Mesothelial cell of epicardium (in vitro differentiated cells): ENCODE results near the gene C1QC. TPM values are rescaled to one million over a fixed set of nuclear protein-coding genes. Genes with fewer than 3 reads are reported as not detected.
"Not testable (repeated sequence)": the region's sequence is repeated elsewhere in the genome, so short reads cannot be mapped to it uniquely, and the experiment has no call there.

Experiments
- DNase-seq, 2 experiments: peaks; one replicate each; pipeline ENCODE4 v3.0.0; 2021; ENCODE audit warnings: low spot score in 2 of 2; ENCODE audit not compliant: unreplicated experiment in 2 of 2
- H3K27ac Mint-ChIP-seq: 2 replicates; pipeline ENCODE4 v1.8.0; 2021; ENCODE audit warnings: mixed read lengths
- H3K27me3 Mint-ChIP-seq: 2 replicates; pipeline ENCODE4 v1.8.0; 2021; ENCODE audit warnings: low read depth, mixed read lengths
- H3K36me3 Mint-ChIP-seq: 2 replicates; pipeline ENCODE4 v1.8.0; 2021; ENCODE audit warnings: mixed read lengths
- H3K4me1 Mint-ChIP-seq: 2 replicates; pipeline ENCODE4 v1.8.0; 2021; ENCODE audit warnings: mixed read lengths
- H3K4me3 Mint-ChIP-seq: 2 replicates; pipeline ENCODE4 v1.8.0; 2021; ENCODE audit warnings: mild to moderate bottlenecking, moderate library complexity, mixed read lengths
- H3K9me3 Mint-ChIP-seq: 2 replicates; pipeline ENCODE4 v1.8.0; 2021; ENCODE audit warnings: mixed read lengths
- CTCF ChIP-seq: fragments of 200-600 bp; sonication (generic); IDR thresholded peaks from one replicate; pipeline ENCODE4 v1.5.0; 2021; ENCODE audit warnings: antibody characterized with exemption; ENCODE audit not compliant: unreplicated experiment
- total RNA-seq: library from RNA; stranded (reverse); gene quantifications from 3 replicates; pipeline ENCODE4 v1.2.1, GENCODE V29; 2021

Gene C1QC
- total RNA-seq, 1 donor from 2014 or later, result not detected

- H3K27ac Mint-ChIP-seq, result peak overlapping the region; percentile 15
- no peak for TF ChIP-seq CTCF
- H3K4me1 Mint-ChIP-seq, result peaks cover 20% of the 10 kb centered on the region
- no peaks in the 10 kb centered on the region for H3K36me3 Mint-ChIP-seq
- no peaks in the 10 kb centered on the region for H3K9me3 Mint-ChIP-seq
- no peak overlapping the region for H3K4me3 Mint-ChIP-seq
- peaks cover 10% of the 10 kb centered on the region for H3K27me3 Mint-ChIP-seq
- peak; percentile 38 to 51 for DNase-seq
Observed at GRCh38 chr1:22670352-22670975, 27.0 kb downstream of the C1QC start.

- Mint-ChIP-seq H3K27me3 (peaks cover 10% of the 10 kb centered on the region), H3K36me3 (no peaks in the 10 kb centered on the region), H3K4me3 (no peak overlapping the region), H3K9me3 (no peaks in the 10 kb centered on the region), H3K27ac (no peak overlapping the region), H3K4me1 (peaks cover 23% of the 10 kb centered on the region)
- DNase-seq, result no peak
- TF ChIP-seq CTCF, result no peak
Observed at GRCh38 chr1:22671999-22672398, 28.6 kb downstream of the C1QC start.

GRCh38 chr1:22673486-22674409 is 30.3 kb downstream of the C1QC start:
- H3K9me3 Mint-ChIP-seq, result no peaks in the 10 kb centered on the region
- peaks cover 4% of the 10 kb centered on the region for H3K27me3 Mint-ChIP-seq
- TF ChIP-seq CTCF, result peak; percentile 69
- peaks cover 23% of the 10 kb centered on the region for H3K4me1 Mint-ChIP-seq
- H3K36me3 Mint-ChIP-seq, result no peaks in the 10 kb centered on the region
- H3K4me3 Mint-ChIP-seq, result no peak overlapping the region
- DNase-seq, result peak in 1 of 2 experiments; percentile 73
- H3K27ac Mint-ChIP-seq, result no peak overlapping the region

- Mint-ChIP-seq H3K36me3 (no peaks in the 10 kb centered on the region), H3K4me1 (peaks cover 23% of the 10 kb centered on the region), H3K9me3 (no peaks in the 10 kb centered on the region), H3K27me3 (peaks cover under 1% of the 10 kb centered on the region), H3K27ac (no peak overlapping the region), H3K4me3 (no peak overlapping the region)
- DNase-seq, result no peak
- no peak for TF ChIP-seq CTCF
Observed at GRCh38 chr1:22674410-22674749, 30.9 kb downstream of the C1QC start.

- H3K9me3 Mint-ChIP-seq, H3K27ac Mint-ChIP-seq, DNase-seq, H3K27me3 Mint-ChIP-seq, H3K4me3 Mint-ChIP-seq, H3K36me3 Mint-ChIP-seq: not testable (repeated sequence)
- peaks cover 18% of the 10 kb centered on the region for H3K4me1 Mint-ChIP-seq
Observed at GRCh38 chr1:22676151-22676550, 32.7 kb downstream of the C1QC start.

- TF ChIP-seq CTCF, result no peak
- Mint-ChIP-seq H3K27ac (no peak overlapping the region), H3K27me3 (no peaks in the 10 kb centered on the region), H3K4me3 (no peak overlapping the region), H3K4me1 (peaks cover 23% of the 10 kb centered on the region), H3K9me3 (no peaks in the 10 kb centered on the region), H3K36me3 (no peaks in the 10 kb centered on the region)
- DNase-seq, result no peak
Observed at GRCh38 chr1:22676916-22677583, 33.6 kb downstream of the C1QC start.
